ENCODE results near the gene PTOV1.

Gene PTOV1

DNA sequence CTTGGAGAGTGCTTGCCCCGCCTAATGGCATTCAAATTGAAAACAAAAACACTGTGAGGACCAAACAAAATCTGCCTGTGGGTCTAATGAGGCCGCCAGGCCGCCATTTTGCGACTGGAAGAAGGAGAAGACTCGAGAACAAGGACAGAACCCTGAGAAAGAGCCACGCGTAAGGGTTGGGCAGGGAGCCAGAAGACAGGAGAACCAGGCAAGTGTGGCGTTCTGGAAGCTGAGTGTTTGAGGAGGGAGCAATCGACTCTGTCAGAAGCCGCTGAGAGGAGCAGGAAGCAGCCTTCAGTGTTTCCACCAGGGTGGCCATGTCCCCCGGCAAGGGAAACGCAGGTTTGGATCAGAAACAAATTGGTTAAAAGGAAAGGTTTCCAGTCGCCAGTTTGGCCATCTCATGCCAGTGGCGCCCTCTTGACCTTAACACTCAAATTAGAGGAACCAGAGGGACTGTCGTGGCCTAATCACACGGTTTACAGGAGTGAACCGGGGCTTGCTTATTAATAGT lies 10.2 kb upstream of the PTOV1 start:
- H3K4me3 ChIP-seq (ENCODE audit: insufficient read depth, low read depth, low read length, poor library complexity, severe bottlenecking): no peak overlapping the region
- H3K27me3 ChIP-seq (replicated peaks; ENCODE audit: control insufficient read depth, insufficient read depth, low read length, poor library complexity, severe bottlenecking): no peaks in the 10 kb centered on the region
- peaks cover 26% of the 10 kb centered on the region for H3K36me3 ChIP-seq (ENCODE audit: control insufficient read depth, insufficient read depth, low read length)
- no peak for DNase-seq
- no peak overlapping the region for H3K27ac ChIP-seq (ENCODE audit: insufficient read depth, low read length, poor library complexity, severe bottlenecking)
- no peaks in the 10 kb centered on the region for H3K9me3 ChIP-seq (ENCODE audit: control insufficient read depth, low read length)
- no peaks in the 10 kb centered on the region for H3K4me1 ChIP-seq (ENCODE audit: control insufficient read depth, insufficient read depth, low read length, poor library complexity, severe bottlenecking)

- no peak overlapping the region for H3K27ac ChIP-seq (ENCODE audit: insufficient read depth, low read length, poor library complexity, severe bottlenecking)
- no peaks in the 10 kb centered on the region for H3K27me3 ChIP-seq (replicated peaks; ENCODE audit: control insufficient read depth, insufficient read depth, low read length, poor library complexity, severe bottlenecking)
- peaks cover 4% of the 10 kb centered on the region for H3K36me3 ChIP-seq (ENCODE audit: control insufficient read depth, insufficient read depth, low read length)
- no peak overlapping the region for H3K4me3 ChIP-seq (ENCODE audit: insufficient read depth, low read depth, low read length, poor library complexity, severe bottlenecking)
- H3K9me3 ChIP-seq (ENCODE audit: control insufficient read depth, low read length): no peaks in the 10 kb centered on the region
- no peaks in the 10 kb centered on the region for H3K4me1 ChIP-seq (ENCODE audit: control insufficient read depth, insufficient read depth, low read length, poor library complexity, severe bottlenecking)
- DNase-seq: no peak
These were observed 7.7 kb upstream of the PTOV1 start for GRCh38 chr19:49843265-49843664.

DNA sequence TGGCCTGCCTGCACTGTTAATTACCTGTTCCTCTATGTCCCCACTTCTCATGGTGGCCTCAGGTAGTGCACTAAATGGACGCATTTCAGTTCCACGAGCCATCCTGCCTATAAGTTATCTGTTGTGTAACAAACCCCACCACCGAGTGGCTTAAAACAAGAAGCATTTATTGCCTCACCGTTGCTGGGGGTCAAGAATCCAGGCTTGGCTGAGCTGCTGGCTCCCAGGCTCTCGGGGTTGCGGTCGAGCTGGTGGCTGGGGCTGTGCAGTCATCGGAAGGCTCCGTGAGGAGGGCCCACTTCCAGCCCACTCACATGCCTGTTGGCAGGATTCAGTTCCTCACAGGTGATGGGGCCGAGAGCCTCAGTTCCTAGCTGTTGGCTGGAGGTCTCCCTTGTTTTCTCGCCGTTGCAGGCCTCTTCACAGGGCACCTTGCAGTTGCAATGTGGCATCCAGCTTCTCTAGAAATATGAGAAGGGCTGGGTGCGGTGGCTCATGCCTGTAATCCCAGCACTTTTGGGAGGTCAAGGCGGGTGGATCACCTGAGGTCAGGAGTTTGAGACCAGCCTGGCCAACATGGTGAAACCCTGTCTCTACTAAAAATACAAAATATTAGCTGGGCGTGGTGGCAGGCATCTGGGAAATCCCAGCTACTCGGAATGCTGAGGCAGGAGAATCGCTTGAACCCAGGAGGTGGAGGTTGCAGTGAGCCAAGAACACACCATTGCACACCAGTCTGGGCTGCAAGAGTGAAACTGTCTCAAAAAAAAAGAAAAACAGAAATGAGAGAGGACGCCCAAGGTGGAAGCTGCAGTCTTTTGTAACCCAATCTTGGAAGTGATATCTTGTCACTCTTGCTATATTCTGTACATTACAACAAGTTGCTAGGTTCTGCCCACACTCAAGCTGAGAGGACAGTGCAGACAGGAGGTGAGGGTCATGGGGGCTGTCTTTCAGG lies 6.5 kb upstream of the PTOV1 start:
- no peaks in the 10 kb centered on the region for H3K4me1 ChIP-seq (ENCODE audit: control insufficient read depth, insufficient read depth, low read length, poor library complexity, severe bottlenecking)
- DNase-seq: no peak
- H3K36me3 ChIP-seq (ENCODE audit: control insufficient read depth, insufficient read depth, low read length): no peaks in the 10 kb centered on the region
- H3K27me3 ChIP-seq (replicated peaks; ENCODE audit: control insufficient read depth, insufficient read depth, low read length, poor library complexity, severe bottlenecking): no peaks in the 10 kb centered on the region
- H3K27ac ChIP-seq (ENCODE audit: insufficient read depth, low read length, poor library complexity, severe bottlenecking): no peak overlapping the region
- H3K4me3 ChIP-seq (ENCODE audit: insufficient read depth, low read depth, low read length, poor library complexity, severe bottlenecking): no peak overlapping the region
- no peaks in the 10 kb centered on the region for H3K9me3 ChIP-seq (ENCODE audit: control insufficient read depth, low read length)

GRCh38 chr19:49845414-49845813 lies 5.5 kb upstream of the PTOV1 start:
- Histone ChIP-seq H3K4me3 (ENCODE audit: insufficient read depth, low read depth, low read length, poor library complexity, severe bottlenecking) (no peak overlapping the region), H3K36me3 (ENCODE audit: control insufficient read depth, insufficient read depth, low read length) (no peaks in the 10 kb centered on the region), H3K4me1 (ENCODE audit: control insufficient read depth, insufficient read depth, low read length, poor library complexity, severe bottlenecking) (no peaks in the 10 kb centered on the region), H3K27ac (ENCODE audit: insufficient read depth, low read length, poor library complexity, severe bottlenecking) (no peak overlapping the region), H3K9me3 (ENCODE audit: control insufficient read depth, low read length) (no peaks in the 10 kb centered on the region), H3K27me3 (replicated peaks; ENCODE audit: control insufficient read depth, insufficient read depth, low read length, poor library complexity, severe bottlenecking) (no peaks in the 10 kb centered on the region)
- no peak for DNase-seq

DNA sequence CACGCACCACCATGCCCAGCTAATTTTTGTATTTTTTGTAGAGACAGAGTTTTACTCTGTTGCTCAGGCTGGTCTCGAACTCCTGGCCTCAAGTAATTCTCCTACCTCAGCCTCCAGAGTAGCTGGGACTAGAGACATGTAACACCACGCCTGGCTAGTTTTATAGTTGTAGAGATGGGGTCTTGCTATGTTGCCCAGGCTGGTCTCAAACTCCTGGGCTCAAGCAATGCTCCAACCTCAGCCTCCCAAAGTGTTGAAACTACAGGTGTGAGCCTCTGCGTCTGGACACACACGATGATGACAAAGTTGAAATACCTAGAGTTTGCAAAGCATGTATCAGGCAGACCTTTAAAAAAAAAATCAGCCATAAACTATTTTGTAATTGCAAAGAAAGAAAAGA lies 4.6 kb upstream of the PTOV1 start:
- no peak overlapping the region for H3K27ac ChIP-seq (ENCODE audit: insufficient read depth, low read length, poor library complexity, severe bottlenecking)
- no peaks in the 10 kb centered on the region for H3K9me3 ChIP-seq (ENCODE audit: control insufficient read depth, low read length)
- DNase-seq: no peak
- H3K36me3 ChIP-seq (ENCODE audit: control insufficient read depth, insufficient read depth, low read length): no peaks in the 10 kb centered on the region
- H3K4me1 ChIP-seq (ENCODE audit: control insufficient read depth, insufficient read depth, low read length, poor library complexity, severe bottlenecking): no peaks in the 10 kb centered on the region
- no peaks in the 10 kb centered on the region for H3K27me3 ChIP-seq (replicated peaks; ENCODE audit: control insufficient read depth, insufficient read depth, low read length, poor library complexity, severe bottlenecking)
- no peak overlapping the region for H3K4me3 ChIP-seq (ENCODE audit: insufficient read depth, low read depth, low read length, poor library complexity, severe bottlenecking)

GRCh38 chr19:49847731-49848696 lies 2.9 kb upstream of the PTOV1 start:
- H3K27me3 ChIP-seq (replicated peaks; ENCODE audit: control insufficient read depth, insufficient read depth, low read length, poor library complexity, severe bottlenecking): no peaks in the 10 kb centered on the region
- H3K36me3 ChIP-seq (ENCODE audit: control insufficient read depth, insufficient read depth, low read length): no peaks in the 10 kb centered on the region
- H3K4me3 ChIP-seq (ENCODE audit: insufficient read depth, low read depth, low read length, poor library complexity, severe bottlenecking): no peak overlapping the region
- H3K9me3 ChIP-seq (ENCODE audit: control insufficient read depth, low read length): no peaks in the 10 kb centered on the region
- no peak overlapping the region for H3K27ac ChIP-seq (ENCODE audit: insufficient read depth, low read length, poor library complexity, severe bottlenecking)
- peaks cover 3% of the 10 kb centered on the region for H3K4me1 ChIP-seq (ENCODE audit: control insufficient read depth, insufficient read depth, low read length, poor library complexity, severe bottlenecking)
- no peak for DNase-seq

GRCh38 chr19:49848938-49849337 lies 2.0 kb upstream of the PTOV1 start:
- no peaks in the 10 kb centered on the region for H3K36me3 ChIP-seq (ENCODE audit: control insufficient read depth, insufficient read depth, low read length)
- no peaks in the 10 kb centered on the region for H3K9me3 ChIP-seq (ENCODE audit: control insufficient read depth, low read length)
- H3K4me1 ChIP-seq (ENCODE audit: control insufficient read depth, insufficient read depth, low read length, poor library complexity, severe bottlenecking): peaks cover 3% of the 10 kb centered on the region
- no peak overlapping the region for H3K4me3 ChIP-seq (ENCODE audit: insufficient read depth, low read depth, low read length, poor library complexity, severe bottlenecking)
- no peak for DNase-seq
- H3K27me3 ChIP-seq (replicated peaks; ENCODE audit: control insufficient read depth, insufficient read depth, low read length, poor library complexity, severe bottlenecking): no peaks in the 10 kb centered on the region
- no peak overlapping the region for H3K27ac ChIP-seq (ENCODE audit: insufficient read depth, low read length, poor library complexity, severe bottlenecking)

- H3K27me3 ChIP-seq (replicated peaks; ENCODE audit: control insufficient read depth, insufficient read depth, low read length, poor library complexity, severe bottlenecking): no peaks in the 10 kb centered on the region
- DNase-seq: no peak
- H3K4me1 ChIP-seq (ENCODE audit: control insufficient read depth, insufficient read depth, low read length, poor library complexity, severe bottlenecking): peaks cover 3% of the 10 kb centered on the region
- no peak overlapping the region for H3K4me3 ChIP-seq (ENCODE audit: insufficient read depth, low read depth, low read length, poor library complexity, severe bottlenecking)
- H3K27ac ChIP-seq (ENCODE audit: insufficient read depth, low read length, poor library complexity, severe bottlenecking): no peak overlapping the region
- no peaks in the 10 kb centered on the region for H3K36me3 ChIP-seq (ENCODE audit: control insufficient read depth, insufficient read depth, low read length)
- no peaks in the 10 kb centered on the region for H3K9me3 ChIP-seq (ENCODE audit: control insufficient read depth, low read length)
These were observed 1.3 kb upstream of the PTOV1 start for GRCh38 chr19:49849433-49850220.

DNA sequence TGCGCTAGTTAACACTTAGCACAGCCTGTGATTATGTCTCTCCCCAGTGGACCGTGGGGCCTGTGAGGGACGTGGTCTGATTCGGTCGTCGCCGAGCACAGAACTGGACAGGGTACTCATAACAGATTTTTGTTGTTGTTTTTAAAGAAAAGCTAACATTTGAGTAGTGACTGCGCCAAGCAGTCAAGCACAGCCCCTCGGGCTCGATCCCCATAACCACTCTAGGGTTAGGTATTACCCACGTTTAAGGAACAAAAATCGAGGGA lies 805 bp upstream of the PTOV1 start:
- peaks cover 3% of the 10 kb centered on the region for H3K36me3 ChIP-seq (ENCODE audit: control insufficient read depth, insufficient read depth, low read length)
- no peaks in the 10 kb centered on the region for H3K27me3 ChIP-seq (replicated peaks; ENCODE audit: control insufficient read depth, insufficient read depth, low read length, poor library complexity, severe bottlenecking)
- H3K9me3 ChIP-seq (ENCODE audit: control insufficient read depth, low read length): no peaks in the 10 kb centered on the region
- no peak for DNase-seq
- H3K4me3 ChIP-seq (ENCODE audit: insufficient read depth, low read depth, low read length, poor library complexity, severe bottlenecking): peak overlapping the region; percentile 98
- H3K27ac ChIP-seq (ENCODE audit: insufficient read depth, low read length, poor library complexity, severe bottlenecking): peak overlapping the region; percentile 95
- peaks cover 3% of the 10 kb centered on the region for H3K4me1 ChIP-seq (ENCODE audit: control insufficient read depth, insufficient read depth, low read length, poor library complexity, severe bottlenecking)
